ENCODE measurements around the gene E2F8.

GRCh38 chr11:19276859-19277808, 36.4 kb upstream of the E2F8 start:
- TF ChIP-seq POLR2A (IDR thresholded peaks at IDR 0.05) (no peak), CTCF (IDR thresholded peaks at IDR 0.05) (no peak)
